GM18868 (cell line): Measurements from ENCODE around the gene CEP112.

ENCODE experiments used
- ATAC-seq: cut with Tn5 transposase; IDR thresholded peaks from one replicate; pipeline ENCODE4 v1.9.1; 2021; ENCODE audit warnings: mild to moderate bottlenecking, moderate library complexity; ENCODE audit not compliant: unreplicated experiment

CEP112 gene

GRCh38 chr17:65617496-65617895 is 574.4 kb downstream of the CEP112 start:
- no peak for ATAC-seq

- ATAC-seq, result no peak
Observed at GRCh38 chr17:65609749-65610148, 582.2 kb downstream of the CEP112 start.

GRCh38 chr17:65609286-65609685 is 582.6 kb downstream of the CEP112 start:
- ATAC-seq, result no peak

- ATAC-seq, result no peak
Observed at GRCh38 chr17:65604070-65604469, 587.9 kb downstream of the CEP112 start.

- no peak for ATAC-seq
Observed at GRCh38 chr17:65601881-65602280, 590.1 kb downstream of the CEP112 start.

GRCh38 chr17:65601145-65601544 is 590.8 kb downstream of the CEP112 start:
- no peak for ATAC-seq

GRCh38 chr17:65600518-65600917 is 591.4 kb downstream of the CEP112 start:
- no peak for ATAC-seq

- ATAC-seq, result no peak
Observed at GRCh38 chr17:65599650-65600049, 592.3 kb downstream of the CEP112 start.

GRCh38 chr17:65598746-65599145 is 593.2 kb downstream of the CEP112 start:
- no peak for ATAC-seq

- ATAC-seq, result no peak
Observed at GRCh38 chr17:65595071-65595656, 596.8 kb downstream of the CEP112 start.

- no peak for ATAC-seq
Observed at GRCh38 chr17:65593855-65594845, 597.8 kb downstream of the CEP112 start.

- no peak for ATAC-seq
Observed at GRCh38 chr17:65593092-65593854, 598.7 kb downstream of the CEP112 start.

- ATAC-seq, result no peak
Observed at GRCh38 chr17:65592125-65592965, 599.6 kb downstream of the CEP112 start.

- no peak for ATAC-seq
Observed at GRCh38 chr17:65589321-65589720, 602.6 kb downstream of the CEP112 start.

GRCh38 chr17:65588181-65588808 is 603.6 kb downstream of the CEP112 start:
- ATAC-seq, result no peak

GRCh38 chr17:65587534-65588180 is 604.3 kb downstream of the CEP112 start:
- ATAC-seq, result no peak

GRCh38 chr17:65586899-65587298 is 605.0 kb downstream of the CEP112 start:
- no peak for ATAC-seq
